GM12865 (cell line): Measurements from ENCODE around the gene MGMT.

Experiments used
- DNase-seq: peaks from one replicate; pipeline ENCODE4 v3.0.0; 2010; ENCODE audit warnings: low read depth
- H3K4me3 ChIP-seq: 2 replicates; pipeline ENCODE4 v1.5.1; 2011; ENCODE audit warnings: mild to moderate bottlenecking, low read depth, low read length, control low read depth
- CTCF ChIP-seq: IDR thresholded peaks from 2 replicates; pipeline ENCODE4 v1.5.1; 2011; ENCODE audit warnings: low read length, control low read depth, low read depth, inconsistent platforms; ENCODE audit not compliant: insufficient read depth; ENCODE audit errors: missing control alignments

The MGMT gene

GRCh38 chr10:129744134-129745111, 277.4 kb downstream of the MGMT start:
- H3K4me3 ChIP-seq: no peak overlapping the region
- no peak for DNase-seq
- TF ChIP-seq CTCF: no peak

GRCh38 chr10:129745186-129745750, 278.2 kb downstream of the MGMT start:
- TF ChIP-seq CTCF: no peak
- no peak for DNase-seq
- H3K4me3 ChIP-seq: no peak overlapping the region

GRCh38 chr10:129754211-129755050, 287.4 kb downstream of the MGMT start:
- no peak for TF ChIP-seq CTCF

GRCh38 chr10:129755158-129755591, 288.1 kb downstream of the MGMT start:
- no peak overlapping the region for H3K4me3 ChIP-seq
- no peak for TF ChIP-seq CTCF
- DNase-seq: no peak

More at GRCh38 chr10:129754211-129755050, 287.4 kb downstream of the MGMT start:
- H3K4me3 ChIP-seq: no peak overlapping the region
- DNase-seq: no peak

GRCh38 chr10:129755621-129756020, 288.6 kb downstream of the MGMT start:
- no peak for TF ChIP-seq CTCF
- H3K4me3 ChIP-seq: no peak overlapping the region
- no peak for DNase-seq
